HCT116 (cell line): Measurements from ENCODE around the gene STEAP4. TPM values are rescaled to one million over a fixed set of nuclear protein-coding genes. Genes with fewer than 3 reads are reported as not detected.
"Not testable (repeated sequence)": the region's sequence is repeated elsewhere in the genome, so short reads cannot be mapped to it uniquely, and the experiment has no call there.

ENCODE experiments used
- ATAC-seq: fragments of 200-7000 bp; cut with Tn5 transposase; 2 replicates; pipeline ENCODE4 v1.9.1; 2020; ENCODE audit warnings: mild to moderate bottlenecking, moderate library complexity
- BruUV-seq: library from RNA; stranded (reverse); fragments of 400-500 nt; replicated peaks from 2 replicates; lab custom pipeline; 2021; lab: Mats Ljungman, UMichigan
- CTCF ChIA-PET: fragments of 300-600 bp; sonication (Branson Sonifier 250); formaldehyde crosslinking; loops from one replicate; lab custom pipeline; 2021; ENCODE audit warnings: antibody characterized with exemption; lab: Charles Lee
- POLR2A ChIA-PET: fragments of 300-600, 350-600 bp; sonication (Branson Sonifier 250); formaldehyde crosslinking; loops from one replicate; lab custom pipeline; 2021; ENCODE audit warnings: antibody characterized with exemption; lab: Charles Lee
- RAD21 ChIA-PET, 2 experiments: fragments of 300-600 bp; sonication (Branson Sonifier 250); formaldehyde crosslinking; loops; one replicate each; lab custom pipeline; 2023; ENCODE audit warnings: low total read pairs in 2 of 2; ENCODE audit not compliant: uncharacterized antibody in 2 of 2, unreplicated experiment in 2 of 2, low non-redundant PET in 1 of 2; lab: Charles Lee
- DNase-seq: peaks from one replicate; pipeline ENCODE4 v3.0.0-alpha.2; 2010; ENCODE audit warnings: low read depth, low spot score
- H2AFZ ChIP-seq: fragments of 200-600 bp; shearing (Covaris generic), sonication (generic); 2 replicates; pipeline ENCODE4 v1.6.1; 2017; ENCODE audit warnings: low read depth, mixed run types, mixed read lengths, antibody characterized with exemption, low read length; ENCODE audit not compliant: poor library complexity, severe bottlenecking
- H3K27ac ChIP-seq: 2 replicates; pipeline ENCODE4 v1.5.1; 2012; ENCODE audit warnings: low read depth, low read length
- H3K27me3 ChIP-seq: fragments of 200-600 bp; sonication (generic); 2 replicates; pipeline ENCODE4 v1.6.1; 2016; ENCODE audit warnings: mixed run types, low read length, mixed read lengths; ENCODE audit not compliant: insufficient read depth
- H3K36me3 ChIP-seq, 2 experiments: fragments of 200-500 bp in 1 of 2; fragments of 200-600 bp in 1 of 2; sonication (Bioruptor generic) in 1 of 2; sonication (generic) in 1 of 2; 2 replicates each; pipeline versions ENCODE4 v1.5.1 to v1.6.1; 2014 to 2016; ENCODE audit warnings: low read length in 2 of 2, inconsistent platforms in 1 of 2, mixed read lengths in 1 of 2, mixed run types in 1 of 2; ENCODE audit not compliant: insufficient read depth in 2 of 2, control insufficient read depth in 1 of 2
- H3K4me1 ChIP-seq, 2 experiments: fragments of 200-600 bp in 1 of 2; sonication (generic) in 1 of 2; 2 replicates each; pipeline versions ENCODE4 v1.5.1 to v1.6.1; 2012 to 2017; ENCODE audit warnings: low read length in 2 of 2, inconsistent platforms in 1 of 2, mild to moderate bottlenecking in 1 of 2, mixed read lengths in 1 of 2, mixed run types in 1 of 2, moderate library complexity in 1 of 2; ENCODE audit not compliant: insufficient read depth in 2 of 2, control insufficient read depth in 1 of 2
- H3K4me2 ChIP-seq: fragments of 200-600 bp; sonication (generic); 2 replicates; pipeline ENCODE4 v1.6.1; 2017; ENCODE audit warnings: mixed run types, low read length, mixed read lengths
- H3K4me3 ChIP-seq, 2 experiments: fragments of 200-600 bp in 1 of 2; sonication (generic) in 1 of 2; replicated peaks in 1 of 2; 2 replicates each; pipeline ENCODE4 v1.5.1; 2011 to 2016; ENCODE audit warnings: low read length in 2 of 2, control low read depth in 1 of 2, low read depth in 1 of 2, mild to moderate bottlenecking in 1 of 2, mixed read lengths in 1 of 2, mixed run types in 1 of 2
- H3K79me2 ChIP-seq: fragments of 200-600 bp; sonication (generic); 2 replicates; pipeline ENCODE4 v1.6.1; 2017; ENCODE audit warnings: mild to moderate bottlenecking, mixed run types, low read length, moderate library complexity, mixed read lengths; ENCODE audit not compliant: insufficient read depth
- H3K9ac ChIP-seq: fragments of 200-600 bp; sonication (generic); 2 replicates; pipeline ENCODE4 v1.6.1; 2016; ENCODE audit warnings: low read length, mixed read lengths
- H3K9me2 ChIP-seq: fragments of 200-600 bp; sonication (generic), shearing (Covaris generic); 2 replicates; pipeline ENCODE4 v1.6.1; 2017; ENCODE audit warnings: mixed run types, mild to moderate bottlenecking, moderate library complexity; ENCODE audit not compliant: insufficient read depth
- H3K9me3 ChIP-seq, 2 experiments: fragments of 200-500 bp in 1 of 2; fragments of 200-600 bp in 1 of 2; sonication (Bioruptor generic) in 1 of 2; sonication (generic) in 1 of 2; 2 replicates each; pipeline ENCODE4 v1.6.1; 2014 to 2017; ENCODE audit warnings: low read length in 2 of 2, mixed read lengths in 2 of 2, inconsistent platforms in 1 of 2, low read depth in 1 of 2, mild to moderate bottlenecking in 1 of 2, mixed run types in 1 of 2, moderate library complexity in 1 of 2; ENCODE audit not compliant: control insufficient read depth in 1 of 2, insufficient read depth in 1 of 2
- H4K20me1 ChIP-seq: fragments of 200-600 bp; sonication (generic), shearing (Covaris generic); 2 replicates; pipeline ENCODE4 v1.6.1; 2017; ENCODE audit warnings: mixed run types, mild to moderate bottlenecking, moderate library complexity; ENCODE audit not compliant: insufficient read depth
- FOSL1 ChIP-seq: IDR thresholded peaks from 2 replicates; pipeline ENCODE4 v1.6.1; 2012; ENCODE audit warnings: low read depth
- POLR2AphosphoS5 ChIP-seq: IDR thresholded peaks from 2 replicates; pipeline ENCODE4 v1.6.1; 2011; ENCODE audit warnings: mild to moderate bottlenecking, low read depth, low read length, moderate library complexity
- YY1 ChIP-seq: IDR thresholded peaks from 2 replicates; pipeline ENCODE4 v1.6.1; 2011; ENCODE audit warnings: low read length, low read depth, moderate library complexity, mild to moderate bottlenecking; ENCODE audit not compliant: insufficient replicate concordance; ENCODE audit errors: extremely low read depth
- ZNF274 ChIP-seq: fragments of 200-500 bp; sonication (Bioruptor generic); IDR thresholded peaks from 2 replicates; pipeline ENCODE4 v1.6.1; 2014; ENCODE audit warnings: mild to moderate bottlenecking, low read depth, low read length, inconsistent platforms
- intact Hi-C: fragments of 100-400 bp; cut with micrococcal nuclease; formaldehyde crosslinking; loops from 2 replicates; pipeline ENCODE4 v1.10.0; 2022
- total RNA-seq: library from RNA; stranded (reverse); gene quantifications from one replicate; pipeline ENCODE4 v1.2.1, GENCODE V29; 2021; ENCODE audit not compliant: unreplicated experiment
- TF ChIP-seq, protein P1 (sequence below): IDR thresholded peaks from 2 replicates; pipeline ENCODE4 v1.6.1; 2012; ENCODE audit warnings: low read depth

STEAP4 gene
- total RNA-seq, 1 experiment from 2014 or later: 0.15 TPM

DNA sequence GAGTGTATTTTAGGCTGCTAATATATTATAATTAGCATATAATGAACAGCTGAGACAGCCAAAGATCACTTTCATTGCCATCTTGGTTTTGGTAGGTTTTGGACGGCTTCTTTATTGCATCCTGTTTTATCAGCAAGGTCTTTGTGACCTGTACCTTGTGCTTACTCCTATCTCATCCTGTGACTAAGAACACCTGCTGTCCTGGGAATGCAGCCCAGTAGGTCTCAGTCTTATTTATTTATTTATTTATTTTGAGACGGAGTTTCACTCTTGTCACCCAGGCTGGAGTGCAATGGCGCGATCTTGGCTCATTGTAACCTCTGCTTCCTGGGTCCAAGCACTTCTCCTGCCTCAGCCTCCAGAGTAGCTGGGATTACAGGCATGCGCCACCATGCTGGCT, 31.8 kb downstream of the STEAP4 start:
- H4K20me1 ChIP-seq, H3K4me3 ChIP-seq, BruUV-seq, H3K27me3 ChIP-seq, POLR2A ChIA-PET, DNase-seq, H3K36me3 ChIP-seq, H3K9me2 ChIP-seq, H3K4me2 ChIP-seq, H3K4me1 ChIP-seq, intact Hi-C loops, H3K79me2 ChIP-seq, CTCF ChIA-PET, H3K9ac ChIP-seq, H3K9me3 ChIP-seq, H3K27ac ChIP-seq, RAD21 ChIA-PET, ATAC-seq, H2AFZ ChIP-seq: not testable (repeated sequence)

DNA sequence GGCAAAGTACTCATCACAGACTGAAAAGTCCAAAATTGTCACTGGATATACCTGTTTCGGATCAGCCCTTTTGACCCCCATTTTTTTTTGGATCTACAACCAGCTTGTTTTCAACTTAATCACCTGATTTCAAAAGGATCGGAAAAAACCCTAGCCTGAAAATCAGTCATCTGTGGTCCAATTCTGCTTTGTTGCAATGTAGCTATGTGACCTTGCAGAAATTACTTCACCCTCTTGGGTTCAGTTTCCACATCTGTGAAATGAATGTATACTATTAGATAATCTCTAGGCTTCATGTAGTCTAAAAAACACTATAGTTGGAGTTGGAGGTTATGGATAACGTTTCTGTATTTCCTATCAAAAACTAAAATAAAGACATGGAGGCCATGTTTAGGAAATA, 37.1 kb downstream of the STEAP4 start:
- POLR2A ChIA-PET: no interaction called here
- RAD21 ChIA-PET: no interaction called here
- H4K20me1 ChIP-seq: no peaks in the 10 kb centered on the region
- CTCF ChIA-PET: no interaction called here
- no peak overlapping the region for H3K27ac ChIP-seq
- no peak overlapping the region for H3K4me3 ChIP-seq
- no peaks in the 10 kb centered on the region for H3K27me3 ChIP-seq
- no peaks in the 10 kb centered on the region for H3K79me2 ChIP-seq
- no peak overlapping the region for H3K4me2 ChIP-seq
- TF ChIP-seq FOSL1 (no peak), POLR2AphosphoS5 (no peak)
- TF ChIP-seq, all 23 proteins: peak for 0
- intact Hi-C loops: no loop called here
- H2AFZ ChIP-seq: no peak overlapping the region
- H3K9ac ChIP-seq: no peak overlapping the region
- no peaks in the 10 kb centered on the region for H3K4me1 ChIP-seq
- H3K36me3 ChIP-seq: no peaks in the 10 kb centered on the region
- ATAC-seq: no peak
- BruUV-seq: no TSS peak
- no peaks in the 10 kb centered on the region; a peak in 1 of 4 replicates for H3K9me3 ChIP-seq
- DNase-seq: no peak
- H3K9me2 ChIP-seq: no peaks in the 10 kb centered on the region

DNA sequence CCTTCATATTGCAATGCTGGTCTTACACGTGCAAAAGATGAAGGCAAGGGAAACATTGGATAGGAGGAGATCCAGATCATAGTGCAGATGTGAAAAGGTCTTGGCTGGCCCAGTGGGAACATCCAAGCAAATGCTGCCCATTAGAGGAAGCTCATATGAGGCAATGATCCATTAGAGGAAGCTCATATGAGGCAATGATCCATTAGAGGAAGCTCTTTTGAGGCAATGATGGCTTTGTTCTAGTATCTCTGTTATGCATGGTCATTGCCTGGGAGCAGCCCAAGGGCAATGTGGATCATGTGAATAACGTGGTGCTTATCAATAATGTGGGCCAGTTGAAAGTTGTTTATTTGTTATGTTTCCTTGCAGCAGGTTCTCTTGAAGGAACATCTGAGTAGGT, 37.8 kb downstream of the STEAP4 start:
- DNase-seq (no peak), ATAC-seq (no peak)
- RAD21 ChIA-PET: no interaction called here
- no TSS peak for BruUV-seq
- CTCF ChIA-PET: no interaction called here
- Histone ChIP-seq H3K79me2 (no peaks in the 10 kb centered on the region), H3K9me2 (no peaks in the 10 kb centered on the region), H3K4me2 (no peak overlapping the region), H3K4me1 (no peaks in the 10 kb centered on the region), H3K27ac (no peak overlapping the region), H4K20me1 (no peaks in the 10 kb centered on the region), H2AFZ (no peak overlapping the region), H3K9me3 (no peaks in the 10 kb centered on the region; a peak in 1 of 4 replicates), H3K36me3 (no peaks in the 10 kb centered on the region), H3K4me3 (no peak overlapping the region), H3K27me3 (no peaks in the 10 kb centered on the region), H3K9ac (no peak overlapping the region)
- TF ChIP-seq ZNF274: no peak
- TF ChIP-seq, protein P1, sequence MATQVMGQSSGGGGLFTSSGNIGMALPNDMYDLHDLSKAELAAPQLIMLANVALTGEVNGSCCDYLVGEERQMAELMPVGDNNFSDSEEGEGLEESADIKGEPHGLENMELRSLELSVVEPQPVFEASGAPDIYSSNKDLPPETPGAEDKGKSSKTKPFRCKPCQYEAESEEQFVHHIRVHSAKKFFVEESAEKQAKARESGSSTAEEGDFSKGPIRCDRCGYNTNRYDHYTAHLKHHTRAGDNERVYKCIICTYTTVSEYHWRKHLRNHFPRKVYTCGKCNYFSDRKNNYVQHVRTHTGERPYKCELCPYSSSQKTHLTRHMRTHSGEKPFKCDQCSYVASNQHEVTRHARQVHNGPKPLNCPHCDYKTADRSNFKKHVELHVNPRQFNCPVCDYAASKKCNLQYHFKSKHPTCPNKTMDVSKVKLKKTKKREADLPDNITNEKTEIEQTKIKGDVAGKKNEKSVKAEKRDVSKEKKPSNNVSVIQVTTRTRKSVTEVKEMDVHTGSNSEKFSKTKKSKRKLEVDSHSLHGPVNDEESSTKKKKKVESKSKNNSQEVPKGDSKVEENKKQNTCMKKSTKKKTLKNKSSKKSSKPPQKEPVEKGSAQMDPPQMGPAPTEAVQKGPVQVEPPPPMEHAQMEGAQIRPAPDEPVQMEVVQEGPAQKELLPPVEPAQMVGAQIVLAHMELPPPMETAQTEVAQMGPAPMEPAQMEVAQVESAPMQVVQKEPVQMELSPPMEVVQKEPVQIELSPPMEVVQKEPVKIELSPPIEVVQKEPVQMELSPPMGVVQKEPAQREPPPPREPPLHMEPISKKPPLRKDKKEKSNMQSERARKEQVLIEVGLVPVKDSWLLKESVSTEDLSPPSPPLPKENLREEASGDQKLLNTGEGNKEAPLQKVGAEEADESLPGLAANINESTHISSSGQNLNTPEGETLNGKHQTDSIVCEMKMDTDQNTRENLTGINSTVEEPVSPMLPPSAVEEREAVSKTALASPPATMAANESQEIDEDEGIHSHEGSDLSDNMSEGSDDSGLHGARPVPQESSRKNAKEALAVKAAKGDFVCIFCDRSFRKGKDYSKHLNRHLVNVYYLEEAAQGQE: no peak
- TF ChIP-seq YY1: no peak
- intact Hi-C loops: no loop called here
- POLR2A ChIA-PET: no interaction called here
